Transverse colon (tissue), 3 donors: ENCODE results near the gene CDK14.

ENCODE experiments used
- CTCF ChIP-seq, 5 experiments: fragments of 200-600 bp in 3 of 5; fragments of 450-650 bp in 2 of 5; sonication (generic) in 3 of 5; IDR thresholded peaks; 1 replicate in 2 of 5; 2 replicates in 3 of 5; pipeline ENCODE4 v1.5.1; 2016 to 2017; ENCODE audit warnings: antibody characterized with exemption in 5 of 5, inconsistent platforms in 3 of 5, mild to moderate bottlenecking in 2 of 5, moderate library complexity in 1 of 5
- EP300 ChIP-seq: sonication (generic); formaldehyde crosslinking; IDR thresholded peaks from one replicate; pipeline ENCODE4 v1.6.1; 2017; ENCODE audit warnings: antibody characterized with exemption, low read depth
- POLR2A ChIP-seq: fragments of 450-650 bp; IDR thresholded peaks from one replicate; pipeline ENCODE4 v1.6.1; 2016; ENCODE audit warnings: antibody characterized with exemption, mild to moderate bottlenecking, moderate library complexity

GRCh38 chr7:90889210-90889609 is 293.1 kb downstream of the CDK14 start:
- TF ChIP-seq CTCF (IDR thresholded peaks at IDR 0.05) (no peak), POLR2A (no peak), EP300 (no peak)
